Left kidney (tissue), 2 donors: ENCODE measurements around the gene PDGFB. TPM values are rescaled to one million over a fixed set of nuclear protein-coding genes. Genes with fewer than 3 reads are reported as not detected.
"Not testable (repeated sequence)": the region's sequence is repeated elsewhere in the genome, so short reads cannot be mapped to it uniquely, and the experiment has no call there.

Source experiments
- DNase-seq: peaks from one replicate; pipeline ENCODE4 v3.0.0-alpha.2; 2013
- polyA plus RNA-seq: library from polyadenylated mRNA; unstranded; fragments of 120-200 nt; gene quantifications from one replicate; pipeline ENCODE4 v1.2.1, GENCODE V29; 2013; ENCODE audit not compliant: insufficient read length

PDGFB gene
- polyA plus RNA-seq, 1 donor: 10.5 TPM

- DNase-seq: no peak
Measured at GRCh38 chr22:39229688-39230260, 15.0 kb downstream of the PDGFB start.

- no peak for DNase-seq
Measured at GRCh38 chr22:39229075-39229474, 15.7 kb downstream of the PDGFB start.

GRCh38 chr22:39227542-39228272 lies 17.1 kb downstream of the PDGFB start:
- DNase-seq: no peak

- no peak for DNase-seq
Measured at GRCh38 chr22:39226353-39226752, 18.4 kb downstream of the PDGFB start.

GRCh38 chr22:39225591-39225990 lies 19.2 kb downstream of the PDGFB start:
- no peak for DNase-seq

GRCh38 chr22:39224550-39224949 lies 20.2 kb downstream of the PDGFB start:
- no peak for DNase-seq

GRCh38 chr22:39223091-39223710 lies 21.6 kb downstream of the PDGFB start:
- DNase-seq: no peak

- DNase-seq: no peak
Measured at GRCh38 chr22:39221999-39222686, 22.6 kb downstream of the PDGFB start.

GRCh38 chr22:39220890-39221850 lies 23.6 kb downstream of the PDGFB start:
- no peak for DNase-seq

GRCh38 chr22:39220450-39220849 lies 24.3 kb downstream of the PDGFB start:
- no peak for DNase-seq

GRCh38 chr22:39219071-39220039 lies 25.4 kb downstream of the PDGFB start:
- DNase-seq: no peak

GRCh38 chr22:39218432-39218831 lies 26.4 kb downstream of the PDGFB start:
- not testable (repeated sequence) for DNase-seq

- no peak for DNase-seq
Measured at GRCh38 chr22:39216143-39216490, 28.7 kb downstream of the PDGFB start.

- DNase-seq: no peak
Measured at GRCh38 chr22:39215426-39216142, 29.2 kb downstream of the PDGFB start.

- DNase-seq: no peak
Measured at GRCh38 chr22:39215070-39215396, 29.7 kb downstream of the PDGFB start.

GRCh38 chr22:39214383-39215069 lies 30.3 kb downstream of the PDGFB start:
- no peak for DNase-seq

GRCh38 chr22:39214006-39214382 lies 30.8 kb downstream of the PDGFB start:
- no peak for DNase-seq

- no peak for DNase-seq
Measured at GRCh38 chr22:39212721-39213376, 31.9 kb downstream of the PDGFB start.

- no peak for DNase-seq
Measured at GRCh38 chr22:39209756-39210155, 35.0 kb downstream of the PDGFB start.
